Skeletal muscle tissue (tissue), 4 donors: ENCODE data around the gene TEX10. TPM values are rescaled to one million over a fixed set of nuclear protein-coding genes. Genes with fewer than 3 reads are reported as not detected.

Source experiments
- H3K27ac ChIP-seq: one replicate; pipeline ENCODE4 v1.7.0; 2013; ENCODE audit warnings: mild to moderate bottlenecking, low read depth, low read length, inconsistent platforms
- H3K27me3 ChIP-seq, 3 donors: one replicate each; pipeline ENCODE4 v1.7.0; 2013; ENCODE audit warnings: low read length in 3 of 3; ENCODE audit not compliant: control insufficient read depth in 3 of 3, insufficient read depth in 3 of 3
- H3K36me3 ChIP-seq, 3 donors: one replicate each; pipeline ENCODE4 v1.7.0; 2013; ENCODE audit warnings: low read length in 3 of 3; ENCODE audit not compliant: control insufficient read depth in 3 of 3, insufficient read depth in 3 of 3
- H3K4me1 ChIP-seq, 3 donors: one replicate each; pipeline ENCODE4 v1.7.0; 2013; ENCODE audit warnings: low read length in 3 of 3, mild to moderate bottlenecking in 3 of 3; ENCODE audit not compliant: control insufficient read depth in 3 of 3, insufficient read depth in 3 of 3
- H3K4me3 ChIP-seq, 3 donors: one replicate each; pipeline ENCODE4 v1.7.0; 2013; ENCODE audit warnings: low read length in 3 of 3
- H3K9ac ChIP-seq, 3 donors: one replicate each; pipeline ENCODE4 v1.7.0; 2013; ENCODE audit warnings: low read length in 3 of 3, mild to moderate bottlenecking in 3 of 3, moderate library complexity in 2 of 3, low read depth in 1 of 3
- H3K9me3 ChIP-seq, 3 donors: one replicate each; pipeline ENCODE4 v1.7.0; 2013; ENCODE audit warnings: low read length in 3 of 3; ENCODE audit not compliant: control insufficient read depth in 3 of 3
- total RNA-seq: library from RNA; depleted of rRNA; stranded (reverse); fragments of >200 nt; gene quantifications from one replicate; pipeline ENCODE4 v1.2.3, GENCODE V29; 2014
- donor health status: Osteomylitis.

The TEX10 gene
- total RNA-seq, 1 donor from 2014 or later = 29.2 TPM

GRCh38 chr9:100292414-100292813, 60.3 kb downstream of the TEX10 start:
- Histone ChIP-seq H3K4me3 (no peak overlapping the region), H3K27me3 (no peaks in the 10 kb centered on the region), H3K4me1 (no peaks in the 10 kb centered on the region), H3K27ac (no peak overlapping the region), H3K9me3 (peaks cover 0 to 3% (median 0%) of the 10 kb centered on the region in 3 donors), H3K9ac (no peak overlapping the region), H3K36me3 (peaks cover 36 to 68% (median 50%) of the 10 kb centered on the region in 3 donors)

GRCh38 chr9:100290714-100291113, 62.0 kb downstream of the TEX10 start:
- H3K4me3 ChIP-seq = no peak overlapping the region
- H3K27me3 ChIP-seq = no peaks in the 10 kb centered on the region
- H3K9me3 ChIP-seq = peaks cover 0 to 3% (median 0%) of the 10 kb centered on the region in 3 donors
- no peak overlapping the region for H3K27ac ChIP-seq
- H3K4me1 ChIP-seq = no peaks in the 10 kb centered on the region
- no peak overlapping the region for H3K9ac ChIP-seq
- peaks cover 34 to 63% (median 47%) of the 10 kb centered on the region in 3 donors for H3K36me3 ChIP-seq

- no peaks in the 10 kb centered on the region for H3K27me3 ChIP-seq
Observed at GRCh38 chr9:100287186-100287585, 65.6 kb downstream of the TEX10 start.

GRCh38 chr9:100286257-100286656, 66.5 kb downstream of the TEX10 start:
- Histone ChIP-seq H3K27ac (no peak overlapping the region), H3K9ac (no peak overlapping the region), H3K36me3 (peaks cover 15 to 45% (median 41%) of the 10 kb centered on the region in 3 donors), H3K27me3 (no peaks in the 10 kb centered on the region), H3K4me3 (no peak overlapping the region), H3K4me1 (no peaks in the 10 kb centered on the region), H3K9me3 (peaks cover 0 to 8% (median 0%) of the 10 kb centered on the region in 3 donors)

More at GRCh38 chr9:100287186-100287585, 65.6 kb downstream of the TEX10 start:
- H3K4me1 ChIP-seq = no peaks in the 10 kb centered on the region
- H3K36me3 ChIP-seq = peaks cover 16 to 54% (median 43%) of the 10 kb centered on the region in 3 donors
- no peak overlapping the region for H3K4me3 ChIP-seq
- no peak overlapping the region for H3K27ac ChIP-seq
- peaks cover 0 to 8% (median 0%) of the 10 kb centered on the region in 3 donors for H3K9me3 ChIP-seq
- H3K9ac ChIP-seq = no peak overlapping the region

GRCh38 chr9:100285601-100286000, 67.1 kb downstream of the TEX10 start:
- no peaks in the 10 kb centered on the region for H3K4me1 ChIP-seq
- no peak overlapping the region for H3K9ac ChIP-seq
- H3K4me3 ChIP-seq = no peak overlapping the region
- no peak overlapping the region for H3K27ac ChIP-seq
- no peaks in the 10 kb centered on the region for H3K27me3 ChIP-seq
- peaks cover 13 to 44% (median 42%) of the 10 kb centered on the region in 3 donors for H3K36me3 ChIP-seq
- peaks cover 0 to 8% (median 0%) of the 10 kb centered on the region in 3 donors for H3K9me3 ChIP-seq

- peaks cover 12 to 44% (median 42%) of the 10 kb centered on the region in 3 donors for H3K36me3 ChIP-seq
- peaks cover 0 to 8% (median 0%) of the 10 kb centered on the region in 3 donors for H3K9me3 ChIP-seq
- H3K4me1 ChIP-seq = no peaks in the 10 kb centered on the region
- H3K27me3 ChIP-seq = no peaks in the 10 kb centered on the region
- no peak overlapping the region for H3K4me3 ChIP-seq
- no peak overlapping the region for H3K27ac ChIP-seq
- no peak overlapping the region for H3K9ac ChIP-seq
Observed at GRCh38 chr9:100285080-100285479, 67.7 kb downstream of the TEX10 start.

GRCh38 chr9:100284247-100284646, 68.5 kb downstream of the TEX10 start:
- H3K27me3 ChIP-seq = no peaks in the 10 kb centered on the region
- no peaks in the 10 kb centered on the region for H3K4me1 ChIP-seq
- H3K36me3 ChIP-seq = peaks cover 12 to 41% (median 37%) of the 10 kb centered on the region in 3 donors
- H3K4me3 ChIP-seq = no peak overlapping the region
- peaks cover 0 to 8% (median 0%) of the 10 kb centered on the region in 3 donors for H3K9me3 ChIP-seq
- H3K27ac ChIP-seq = no peak overlapping the region
- no peak overlapping the region for H3K9ac ChIP-seq

GRCh38 chr9:100282388-100282719, 70.4 kb downstream of the TEX10 start:
- Histone ChIP-seq H3K4me3 (no peak overlapping the region), H3K9ac (no peak overlapping the region), H3K27me3 (no peaks in the 10 kb centered on the region), H3K36me3 (peaks cover 6 to 31% (median 27%) of the 10 kb centered on the region in 3 donors), H3K4me1 (no peaks in the 10 kb centered on the region), H3K27ac (no peak overlapping the region), H3K9me3 (peaks cover 0 to 6% (median 0%) of the 10 kb centered on the region in 3 donors)

GRCh38 chr9:100281676-100282387, 70.9 kb downstream of the TEX10 start:
- Histone ChIP-seq H3K9me3 (peaks cover 0 to 6% (median 0%) of the 10 kb centered on the region in 3 donors), H3K4me1 (no peaks in the 10 kb centered on the region), H3K27me3 (no peaks in the 10 kb centered on the region), H3K9ac (no peak overlapping the region), H3K4me3 (no peak overlapping the region), H3K36me3 (peaks cover 6 to 25% (median 22%) of the 10 kb centered on the region in 3 donors), H3K27ac (no peak overlapping the region)

GRCh38 chr9:100281066-100281465, 71.7 kb downstream of the TEX10 start:
- H3K9me3 ChIP-seq = peaks cover 0 to 6% (median 0%) of the 10 kb centered on the region in 3 donors
- no peak overlapping the region for H3K27ac ChIP-seq
- no peak overlapping the region for H3K9ac ChIP-seq
- no peaks in the 10 kb centered on the region for H3K4me1 ChIP-seq
- no peak overlapping the region for H3K4me3 ChIP-seq
- H3K36me3 ChIP-seq = peaks cover 6 to 26% (median 22%) of the 10 kb centered on the region in 3 donors
- H3K27me3 ChIP-seq = no peaks in the 10 kb centered on the region
